Activated CD8-positive, alpha-beta T cell treated with anti-CD3 and anti-CD28 coated beads for 36 hours (primary cell): ENCODE results near the gene ZRSR2. TPM values are rescaled to one million over a fixed set of nuclear protein-coding genes. Genes with fewer than 3 reads are reported as not detected.
A peak's percentile ranks its signal among the peaks of the same experiment; 100 is the strongest.
"Not testable (repeated sequence)": the region's sequence is repeated elsewhere in the genome, so short reads cannot be mapped to it uniquely, and the experiment has no call there.

Source experiments
- ATAC-seq: fragments of 200-7000 bp; cut with Tn5 transposase; one replicate; pipeline ENCODE4 v1.10.0; 2021; ENCODE audit warnings: mild to moderate bottlenecking, moderate library complexity
- CTCF ChIA-PET: fragments of 350-600 bp; sonication (Branson Sonifier 250); formaldehyde crosslinking; loops from one replicate; lab custom pipeline; 2021; ENCODE audit warnings: antibody characterized with exemption; lab: Charles Lee
- POLR2A ChIA-PET: fragments of 350-600 bp; sonication (Branson Sonifier 250); formaldehyde crosslinking; loops from one replicate; lab custom pipeline; 2021; ENCODE audit warnings: antibody characterized with exemption; lab: Charles Lee
- DNase-seq: peaks from one replicate; pipeline ENCODE4 v3.0.0-alpha.2; 2020
- H3K27ac Mint-ChIP-seq: one replicate; pipeline ENCODE4 v1.8.0; 2021; ENCODE audit warnings: mild to moderate bottlenecking, mixed read lengths
- H3K27me3 Mint-ChIP-seq: one replicate; pipeline ENCODE4 v1.8.0; 2021; ENCODE audit warnings: mixed read lengths
- H3K36me3 Mint-ChIP-seq: one replicate; pipeline ENCODE4 v1.8.0; 2021; ENCODE audit warnings: low read depth, mixed read lengths
- H3K4me1 Mint-ChIP-seq: one replicate; pipeline ENCODE4 v1.8.0; 2021; ENCODE audit warnings: low read depth, mixed read lengths
- H3K4me3 Mint-ChIP-seq: one replicate; pipeline ENCODE4 v1.8.0; 2021; ENCODE audit warnings: mild to moderate bottlenecking, moderate library complexity, mixed read lengths
- H3K9me3 Mint-ChIP-seq: one replicate; pipeline ENCODE4 v1.8.0; 2021; ENCODE audit warnings: mixed read lengths
- intact Hi-C: fragments of 100-400 bp; cut with micrococcal nuclease; formaldehyde crosslinking; loops from one replicate; pipeline ENCODE4 v1.10.0; 2022
- total RNA-seq, 2 experiments: library from RNA; stranded (reverse); gene quantifications; one replicate each; pipeline ENCODE4 v1.2.3, GENCODE V29; 2021
- TF ChIP-seq, protein P1 (sequence below): fragments of 200-600 bp; IDR thresholded peaks from one replicate; pipeline ENCODE4 v1.8.0; 2022; ENCODE audit warnings: antibody characterized with exemption, mild to moderate bottlenecking

ZRSR2 gene
- total RNA-seq, 2 experiments from 2014 or later = 11.6 to 14.7 TPM

GRCh38 chrX:15755091-15755490 is 35.2 kb upstream of the ZRSR2 start:
- intact Hi-C loops = no loop called here
- peaks cover 56% of the 10 kb centered on the region for H3K4me1 Mint-ChIP-seq
- TF ChIP-seq, protein P1, sequence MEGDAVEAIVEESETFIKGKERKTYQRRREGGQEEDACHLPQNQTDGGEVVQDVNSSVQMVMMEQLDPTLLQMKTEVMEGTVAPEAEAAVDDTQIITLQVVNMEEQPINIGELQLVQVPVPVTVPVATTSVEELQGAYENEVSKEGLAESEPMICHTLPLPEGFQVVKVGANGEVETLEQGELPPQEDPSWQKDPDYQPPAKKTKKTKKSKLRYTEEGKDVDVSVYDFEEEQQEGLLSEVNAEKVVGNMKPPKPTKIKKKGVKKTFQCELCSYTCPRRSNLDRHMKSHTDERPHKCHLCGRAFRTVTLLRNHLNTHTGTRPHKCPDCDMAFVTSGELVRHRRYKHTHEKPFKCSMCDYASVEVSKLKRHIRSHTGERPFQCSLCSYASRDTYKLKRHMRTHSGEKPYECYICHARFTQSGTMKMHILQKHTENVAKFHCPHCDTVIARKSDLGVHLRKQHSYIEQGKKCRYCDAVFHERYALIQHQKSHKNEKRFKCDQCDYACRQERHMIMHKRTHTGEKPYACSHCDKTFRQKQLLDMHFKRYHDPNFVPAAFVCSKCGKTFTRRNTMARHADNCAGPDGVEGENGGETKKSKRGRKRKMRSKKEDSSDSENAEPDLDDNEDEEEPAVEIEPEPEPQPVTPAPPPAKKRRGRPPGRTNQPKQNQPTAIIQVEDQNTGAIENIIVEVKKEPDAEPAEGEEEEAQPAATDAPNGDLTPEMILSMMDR = no peak
- H3K36me3 Mint-ChIP-seq = peaks cover 12% of the 10 kb centered on the region
- CTCF ChIA-PET = no interaction called here
- ATAC-seq (no peak), DNase-seq (no peak)
- POLR2A ChIA-PET = interaction anchor here (0.8 kb wide), 1 partner anchor 100 kb away, joined by 3 read pairs; no protein-coding TSS in a partner anchor
- no peaks in the 10 kb centered on the region for H3K27me3 Mint-ChIP-seq
- peaks cover 2% of the 10 kb centered on the region for H3K9me3 Mint-ChIP-seq
- H3K27ac Mint-ChIP-seq = no peak overlapping the region
- no peak overlapping the region for H3K4me3 Mint-ChIP-seq

DNA sequence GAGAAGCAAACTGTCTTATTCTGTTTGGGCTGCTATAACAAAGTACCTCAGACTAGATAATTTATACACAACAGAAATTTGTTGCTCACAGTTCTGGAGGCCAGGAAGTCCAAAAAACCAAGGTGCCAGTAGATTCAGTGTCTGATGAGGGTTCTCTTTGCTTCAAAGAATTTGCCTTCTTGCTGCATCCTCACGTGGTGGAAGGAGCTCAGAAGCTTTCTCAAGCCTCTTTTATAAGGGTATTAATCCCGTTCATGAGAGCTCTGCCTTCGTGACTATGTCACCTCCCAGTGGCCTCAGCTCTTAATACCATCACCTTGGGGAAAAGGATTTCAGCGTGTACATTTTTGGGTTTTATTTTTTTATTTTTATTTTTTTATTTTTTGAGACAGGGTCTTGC is 32.1 kb upstream of the ZRSR2 start:
- TF ChIP-seq, protein P1 = no peak
- ATAC-seq (peak; percentile 64), DNase-seq (peak; percentile 7)
- ChIA-PET POLR2A (no interaction called here), CTCF (interaction anchor here (1.0 to 1.4 kb wide), 2 partner anchors 19 to 58 kb away, joined by 4 to 5 read pairs; no protein-coding TSS in a partner anchor)
- H3K9me3 Mint-ChIP-seq = no peaks in the 10 kb centered on the region
- H3K27me3 Mint-ChIP-seq = no peaks in the 10 kb centered on the region
- peak overlapping the region; percentile 79 for H3K27ac Mint-ChIP-seq
- peaks cover 44% of the 10 kb centered on the region for H3K4me1 Mint-ChIP-seq
- H3K4me3 Mint-ChIP-seq = no peak overlapping the region
- peaks cover 7% of the 10 kb centered on the region for H3K36me3 Mint-ChIP-seq
- intact Hi-C loops = no loop called here

- H3K9me3 Mint-ChIP-seq, intact Hi-C loops, H3K36me3 Mint-ChIP-seq, H3K4me3 Mint-ChIP-seq, H3K27me3 Mint-ChIP-seq, ATAC-seq: not testable (repeated sequence)
- H3K27ac Mint-ChIP-seq = peak overlapping the region; percentile 51
- CTCF ChIA-PET = interaction anchor here (1.5 kb wide), 1 partner anchor 10 kb away, joined by 3 read pairs; no protein-coding TSS in a partner anchor
- peaks cover 39% of the 10 kb centered on the region for H3K4me1 Mint-ChIP-seq
- POLR2A ChIA-PET = interaction anchor here (0.7 kb wide), 1 partner anchor 15 kb away, joined by 3 read pairs; no protein-coding TSS in a partner anchor
- DNase-seq = peak; percentile 14
Measured at GRCh38 chrX:15759886-15760285, 30.4 kb upstream of the ZRSR2 start.

- Mint-ChIP-seq H3K4me3 (no peak overlapping the region), H3K9me3 (no peaks in the 10 kb centered on the region), H3K4me1 (peaks cover 35% of the 10 kb centered on the region), H3K27ac (no peak overlapping the region), H3K36me3 (peaks cover 6% of the 10 kb centered on the region), H3K27me3 (no peaks in the 10 kb centered on the region)
- peak; percentile 42 for DNase-seq
- TF ChIP-seq, protein P1 = peak; percentile 37
- intact Hi-C loops = no loop called here
- ChIA-PET CTCF (interaction anchor here (0.6 to 1.0 kb wide), 3 partner anchors 19 to 104 kb away, joined by 3 read pairs; no protein-coding TSS in a partner anchor), POLR2A (no interaction called here)
- ATAC-seq = peak; percentile 72
Measured at GRCh38 chrX:15761564-15762191, 28.6 kb upstream of the ZRSR2 start.

- Mint-ChIP-seq H3K9me3 (no peaks in the 10 kb centered on the region), H3K27ac (no peak overlapping the region), H3K4me1 (peaks cover 11% of the 10 kb centered on the region), H3K27me3 (no peaks in the 10 kb centered on the region), H3K36me3 (peaks cover 10% of the 10 kb centered on the region), H3K4me3 (no peak overlapping the region)
- POLR2A ChIA-PET = no interaction called here
- intact Hi-C loops = no loop called here
- TF ChIP-seq, protein P1 = no peak
- CTCF ChIA-PET = no interaction called here
- ATAC-seq (no peak), DNase-seq (no peak)
Measured at GRCh38 chrX:15769300-15769954, 20.9 kb upstream of the ZRSR2 start.
